ENCODE measurements around the gene CNTLN. TPM values are rescaled to one million over a fixed set of nuclear protein-coding genes. Genes with fewer than 3 reads are reported as not detected.
"Not testable (repeated sequence)": the region's sequence is repeated elsewhere in the genome, so short reads cannot be mapped to it uniquely, and the experiment has no call there.

CNTLN gene
- total RNA-seq, 5 donors from 2014 or later (not counting 1 experiment from before 2014, with no cell fraction given), result 0.08 to 1.1 (median 0.13) TPM

- H3K36me3 Mint-ChIP-seq, result no peaks in the 10 kb centered on the region
- POLR2A ChIA-PET, result no interaction called here
- no peak for DNase-seq
- CTCF ChIA-PET, result no interaction called here
- peaks cover 3 to 16% (median 8%) of the 10 kb centered on the region in 3 donors for H3K9me3 Mint-ChIP-seq
- no peaks in the 10 kb centered on the region for H3K4me1 Mint-ChIP-seq
- WGBS (ENCODE audit: insufficient coverage), result no CpG with 5 or more reads among the region's 1 CpG
- H3K4me3 ChIP-seq (ENCODE audit: control insufficient read depth in 1 of 2, extremely low read depth in 1 of 2, low read length in 1 of 2), result no peak overlapping the region
- ATAC-seq (replicated peaks in 1 of 4), result no peak
- H3K4me3 Mint-ChIP-seq, result no peak overlapping the region
- H3K27me3 Mint-ChIP-seq, result no peaks in the 10 kb centered on the region
- no peaks in the 10 kb centered on the region for H3K36me3 ChIP-seq (ENCODE audit: control insufficient read depth in 2 of 2, extremely low read depth in 1 of 2, insufficient read depth in 1 of 2, low read length in 1 of 2)
- no peaks in the 10 kb centered on the region for H3K27me3 ChIP-seq (replicated peaks in 1 of 2; ENCODE audit: control insufficient read depth in 2 of 2, extremely low read depth in 1 of 2, insufficient read depth in 2 of 2, low read length in 1 of 2)
- no peak overlapping the region for H3K27ac ChIP-seq (ENCODE audit: low read length)
- H3K9me3 ChIP-seq, result no peaks in the 10 kb centered on the region
- H3K4me1 ChIP-seq (ENCODE audit: control insufficient read depth in 1 of 2, extremely low read depth in 1 of 2, insufficient read depth in 2 of 2, low read length in 2 of 2), result no peaks in the 10 kb centered on the region
- no peak overlapping the region for H3K27ac Mint-ChIP-seq
Observed at GRCh38 chr9:17230646-17231045, 95.8 kb downstream of the CNTLN start.

- Histone ChIP-seq H3K4me3 (ENCODE audit: control insufficient read depth in 1 of 2, extremely low read depth in 1 of 2, low read length in 1 of 2) (no peak overlapping the region), H3K27me3 (replicated peaks in 1 of 2; ENCODE audit: control insufficient read depth in 2 of 2, extremely low read depth in 1 of 2, insufficient read depth in 2 of 2, low read length in 1 of 2) (no peaks in the 10 kb centered on the region), H3K36me3 (ENCODE audit: control insufficient read depth in 2 of 2, extremely low read depth in 1 of 2, insufficient read depth in 1 of 2, low read length in 1 of 2) (no peaks in the 10 kb centered on the region), H3K4me1 (ENCODE audit: control insufficient read depth in 1 of 2, extremely low read depth in 1 of 2, insufficient read depth in 2 of 2, low read length in 2 of 2) (no peaks in the 10 kb centered on the region), H3K27ac (ENCODE audit: low read length) (no peak overlapping the region), H3K9me3 (no peaks in the 10 kb centered on the region)
- H3K4me1 Mint-ChIP-seq, result no peaks in the 10 kb centered on the region
- no peak overlapping the region for H3K27ac Mint-ChIP-seq
- DNase-seq (no peak), ATAC-seq (replicated peaks in 1 of 4) (no peak)
- H3K36me3 Mint-ChIP-seq, result no peaks in the 10 kb centered on the region
- no peaks in the 10 kb centered on the region for H3K27me3 Mint-ChIP-seq
- H3K9me3 Mint-ChIP-seq, result peaks cover 3 to 19% (median 5%) of the 10 kb centered on the region in 3 donors
- no peak overlapping the region for H3K4me3 Mint-ChIP-seq
- CTCF ChIA-PET, result no interaction called here
- 67% methylated on average over 1 of the region's 2 CpGs for WGBS (ENCODE audit: insufficient coverage)
- POLR2A ChIA-PET, result no interaction called here
Observed at GRCh38 chr9:17236147-17236546, 101.3 kb downstream of the CNTLN start.

GRCh38 chr9:17246770-17247169 is 111.9 kb downstream of the CNTLN start:
- Mint-ChIP-seq H3K27me3 (no peaks in the 10 kb centered on the region), H3K27ac (no peak overlapping the region), H3K4me1 (no peaks in the 10 kb centered on the region), H3K9me3 (peaks cover 37 to 53% (median 37%) of the 10 kb centered on the region in 3 donors), H3K4me3 (no peak overlapping the region), H3K36me3 (no peaks in the 10 kb centered on the region)
- H3K27me3 ChIP-seq (replicated peaks in 1 of 2; ENCODE audit: control insufficient read depth in 2 of 2, extremely low read depth in 1 of 2, insufficient read depth in 2 of 2, low read length in 1 of 2), result no peaks in the 10 kb centered on the region
- H3K4me3 ChIP-seq (ENCODE audit: control insufficient read depth in 1 of 2, extremely low read depth in 1 of 2, low read length in 1 of 2), result no peak overlapping the region
- CTCF ChIA-PET, result no interaction called here
- H3K4me1 ChIP-seq (ENCODE audit: control insufficient read depth in 1 of 2, extremely low read depth in 1 of 2, insufficient read depth in 2 of 2, low read length in 2 of 2), result no peaks in the 10 kb centered on the region
- H3K27ac ChIP-seq (ENCODE audit: low read length), result no peak overlapping the region
- no peak for ATAC-seq (replicated peaks in 1 of 4)
- H3K9me3 ChIP-seq, result peaks cover 6% of the 10 kb centered on the region
- H3K36me3 ChIP-seq (ENCODE audit: control insufficient read depth in 2 of 2, extremely low read depth in 1 of 2, insufficient read depth in 1 of 2, low read length in 1 of 2), result no peaks in the 10 kb centered on the region
- no peak for DNase-seq
- POLR2A ChIA-PET, result interaction anchor here in 1 of 2 donors (0.6 kb wide), 1 partner anchor 67 kb away, joined by 3 read pairs; no protein-coding TSS in a partner anchor
- 100% methylated on average over 1 of the region's 5 CpGs for WGBS (ENCODE audit: insufficient coverage)

GRCh38 chr9:17251100-17251499 is 116.3 kb downstream of the CNTLN start:
- Histone ChIP-seq H3K27ac (ENCODE audit: low read length) (no peak overlapping the region), H3K4me1 (ENCODE audit: control insufficient read depth in 1 of 2, extremely low read depth in 1 of 2, insufficient read depth in 2 of 2, low read length in 2 of 2) (no peaks in the 10 kb centered on the region), H3K36me3 (ENCODE audit: control insufficient read depth in 2 of 2, extremely low read depth in 1 of 2, insufficient read depth in 1 of 2, low read length in 1 of 2) (no peaks in the 10 kb centered on the region), H3K4me3 (ENCODE audit: control insufficient read depth in 1 of 2, extremely low read depth in 1 of 2, low read length in 1 of 2) (no peak overlapping the region), H3K27me3 (replicated peaks in 1 of 2; ENCODE audit: control insufficient read depth in 2 of 2, extremely low read depth in 1 of 2, insufficient read depth in 2 of 2, low read length in 1 of 2) (no peaks in the 10 kb centered on the region), H3K9me3 (peaks cover 6% of the 10 kb centered on the region)
- H3K4me1 Mint-ChIP-seq, result no peaks in the 10 kb centered on the region
- ATAC-seq (replicated peaks in 1 of 4) (no peak), DNase-seq (no peak)
- H3K4me3 Mint-ChIP-seq, result no peak overlapping the region
- H3K36me3 Mint-ChIP-seq, result no peaks in the 10 kb centered on the region
- ChIA-PET POLR2A (no interaction called here), CTCF (no interaction called here)
- no peak overlapping the region for H3K27ac Mint-ChIP-seq
- peaks cover 35 to 57% (median 43%) of the 10 kb centered on the region in 3 donors for H3K9me3 Mint-ChIP-seq
- no peaks in the 10 kb centered on the region for H3K27me3 Mint-ChIP-seq

- H3K4me1 Mint-ChIP-seq; DNase-seq; H3K4me1 ChIP-seq (ENCODE audit: control insufficient read depth in 1 of 2, extremely low read depth in 1 of 2, insufficient read depth in 2 of 2, low read length in 2 of 2); ATAC-seq (replicated peaks in 1 of 4); POLR2A ChIA-PET; H3K4me3 ChIP-seq (ENCODE audit: control insufficient read depth in 1 of 2, extremely low read depth in 1 of 2, low read length in 1 of 2); H3K4me3 Mint-ChIP-seq; H3K27ac ChIP-seq (ENCODE audit: low read length); H3K36me3 Mint-ChIP-seq; H3K36me3 ChIP-seq (ENCODE audit: control insufficient read depth in 2 of 2, extremely low read depth in 1 of 2, insufficient read depth in 1 of 2, low read length in 1 of 2); H3K27ac Mint-ChIP-seq; H3K27me3 Mint-ChIP-seq; H3K27me3 ChIP-seq (replicated peaks in 1 of 2; ENCODE audit: control insufficient read depth in 2 of 2, extremely low read depth in 1 of 2, insufficient read depth in 2 of 2, low read length in 1 of 2); CTCF ChIA-PET; H3K9me3 ChIP-seq: not testable (repeated sequence)
- 86% methylated on average over 12 of the region's 19 CpGs for WGBS (ENCODE audit: insufficient coverage)
- H3K9me3 Mint-ChIP-seq, result peaks cover 10 to 32% (median 12%) of the 10 kb centered on the region in 3 donors
Observed at GRCh38 chr9:17268531-17269188, 133.8 kb downstream of the CNTLN start.

GRCh38 chr9:17269799-17270198 is 135.0 kb downstream of the CNTLN start:
- CTCF ChIA-PET, result no interaction called here
- Mint-ChIP-seq H3K27ac (no peak overlapping the region), H3K27me3 (no peaks in the 10 kb centered on the region), H3K9me3 (peaks cover 10 to 32% (median 12%) of the 10 kb centered on the region in 3 donors), H3K4me1 (no peaks in the 10 kb centered on the region), H3K36me3 (no peaks in the 10 kb centered on the region), H3K4me3 (no peak overlapping the region)
- H3K36me3 ChIP-seq (ENCODE audit: control insufficient read depth in 2 of 2, extremely low read depth in 1 of 2, insufficient read depth in 1 of 2, low read length in 1 of 2), result no peaks in the 10 kb centered on the region
- H3K4me1 ChIP-seq (ENCODE audit: control insufficient read depth in 1 of 2, extremely low read depth in 1 of 2, insufficient read depth in 2 of 2, low read length in 2 of 2), result no peaks in the 10 kb centered on the region
- ATAC-seq (replicated peaks in 1 of 4) (no peak), DNase-seq (no peak)
- POLR2A ChIA-PET, result no interaction called here
- no peak overlapping the region for H3K27ac ChIP-seq (ENCODE audit: low read length)
- H3K27me3 ChIP-seq (replicated peaks in 1 of 2; ENCODE audit: control insufficient read depth in 2 of 2, extremely low read depth in 1 of 2, insufficient read depth in 2 of 2, low read length in 1 of 2), result no peaks in the 10 kb centered on the region
- no peaks in the 10 kb centered on the region for H3K9me3 ChIP-seq
- H3K4me3 ChIP-seq (ENCODE audit: control insufficient read depth in 1 of 2, extremely low read depth in 1 of 2, low read length in 1 of 2), result no peak overlapping the region

- no peaks in the 10 kb centered on the region for H3K9me3 ChIP-seq
- H3K27ac ChIP-seq (ENCODE audit: low read length), result no peak overlapping the region
- H3K36me3 ChIP-seq (ENCODE audit: control insufficient read depth in 2 of 2, extremely low read depth in 1 of 2, insufficient read depth in 1 of 2, low read length in 1 of 2), result no peaks in the 10 kb centered on the region
- Mint-ChIP-seq H3K9me3 (peaks cover 0 to 18% (median 11%) of the 10 kb centered on the region in 3 donors), H3K27ac (no peak overlapping the region), H3K4me1 (no peaks in the 10 kb centered on the region), H3K4me3 (no peak overlapping the region), H3K27me3 (no peaks in the 10 kb centered on the region), H3K36me3 (no peaks in the 10 kb centered on the region)
- no peak overlapping the region for H3K4me3 ChIP-seq (ENCODE audit: control insufficient read depth in 1 of 2, extremely low read depth in 1 of 2, low read length in 1 of 2)
- POLR2A ChIA-PET, result interaction anchor here in 1 of 2 donors (0.6 kb wide), 1 partner anchor 450 kb away, joined by 3 read pairs; no protein-coding TSS in a partner anchor
- H3K4me1 ChIP-seq (ENCODE audit: control insufficient read depth in 1 of 2, extremely low read depth in 1 of 2, insufficient read depth in 2 of 2, low read length in 2 of 2), result no peaks in the 10 kb centered on the region
- H3K27me3 ChIP-seq (replicated peaks in 1 of 2; ENCODE audit: control insufficient read depth in 2 of 2, extremely low read depth in 1 of 2, insufficient read depth in 2 of 2, low read length in 1 of 2), result no peaks in the 10 kb centered on the region
- CTCF ChIA-PET, result no interaction called here
- no peak for ATAC-seq (replicated peaks in 1 of 4)
- no peak for DNase-seq
Observed at GRCh38 chr9:17272536-17272935, 137.7 kb downstream of the CNTLN start.

All from T-cell (primary cell).